Uterus (tissue), 2 donors: ENCODE measurements around the gene ATP5F1D.

Experiments used
- POLR2A ChIP-seq, 2 donors: fragments of 450-650 bp; IDR thresholded peaks; one replicate each; pipeline ENCODE4 v1.6.1; 2016; ENCODE audit warnings: antibody characterized with exemption in 2 of 2, mild to moderate bottlenecking in 1 of 2, moderate library complexity in 1 of 2
- TF ChIP-seq, protein P1 (sequence below), 4 experiments: fragments of 200-600 bp in 2 of 4; fragments of 450-650 bp in 2 of 4; sonication (generic) in 2 of 4; IDR thresholded peaks; one replicate each; pipeline ENCODE4 v1.5.1; 2016 to 2019; ENCODE audit warnings: antibody characterized with exemption in 4 of 4, mild to moderate bottlenecking in 2 of 4, moderate library complexity in 1 of 4

GRCh38 chr19:1237027-1237659, 4.4 kb upstream of the ATP5F1D start:
- TF ChIP-seq, protein P1, sequence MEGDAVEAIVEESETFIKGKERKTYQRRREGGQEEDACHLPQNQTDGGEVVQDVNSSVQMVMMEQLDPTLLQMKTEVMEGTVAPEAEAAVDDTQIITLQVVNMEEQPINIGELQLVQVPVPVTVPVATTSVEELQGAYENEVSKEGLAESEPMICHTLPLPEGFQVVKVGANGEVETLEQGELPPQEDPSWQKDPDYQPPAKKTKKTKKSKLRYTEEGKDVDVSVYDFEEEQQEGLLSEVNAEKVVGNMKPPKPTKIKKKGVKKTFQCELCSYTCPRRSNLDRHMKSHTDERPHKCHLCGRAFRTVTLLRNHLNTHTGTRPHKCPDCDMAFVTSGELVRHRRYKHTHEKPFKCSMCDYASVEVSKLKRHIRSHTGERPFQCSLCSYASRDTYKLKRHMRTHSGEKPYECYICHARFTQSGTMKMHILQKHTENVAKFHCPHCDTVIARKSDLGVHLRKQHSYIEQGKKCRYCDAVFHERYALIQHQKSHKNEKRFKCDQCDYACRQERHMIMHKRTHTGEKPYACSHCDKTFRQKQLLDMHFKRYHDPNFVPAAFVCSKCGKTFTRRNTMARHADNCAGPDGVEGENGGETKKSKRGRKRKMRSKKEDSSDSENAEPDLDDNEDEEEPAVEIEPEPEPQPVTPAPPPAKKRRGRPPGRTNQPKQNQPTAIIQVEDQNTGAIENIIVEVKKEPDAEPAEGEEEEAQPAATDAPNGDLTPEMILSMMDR (IDR thresholded peaks at IDR 0.05): no peak
- no peak for TF ChIP-seq POLR2A (IDR thresholded peaks at IDR 0.05)
